Astrocyte (in vitro differentiated cells and primary cell): ENCODE data around the gene RSPH4A. TPM values are rescaled to one million over a fixed set of nuclear protein-coding genes. Genes with fewer than 3 reads are reported as not detected.
A peak's percentile ranks its signal among the peaks of the same experiment; 100 is the strongest.

Source experiments
- DNase-seq: peaks from one replicate; pipeline ENCODE4 v3.0.0-alpha.2; 2010; ENCODE audit warnings: low read depth
- FAIRE-seq: peaks from 2 replicates; lab custom pipeline; 2011; peaks lifted over from hg19 to GRCh38; lab: Jason Lieb, UNC
- H2AFZ ChIP-seq: 2 replicates; pipeline ENCODE4 v1.6.0; 2012; ENCODE audit warnings: low read depth, low read length, inconsistent platforms
- H3K27ac ChIP-seq: 2 replicates; pipeline ENCODE4 v1.5.1; 2011; ENCODE audit warnings: low read depth, low read length, inconsistent platforms
- H3K27me3 ChIP-seq: 2 replicates; pipeline ENCODE4 v1.6.0; 2011; ENCODE audit warnings: low read length, inconsistent platforms; ENCODE audit not compliant: insufficient read depth
- H3K36me3 ChIP-seq: 2 replicates; pipeline ENCODE4 v1.5.1; 2011; ENCODE audit warnings: low read length, inconsistent platforms; ENCODE audit not compliant: insufficient read depth
- H3K4me1 ChIP-seq: 2 replicates; pipeline ENCODE4 v1.5.1; 2011; ENCODE audit warnings: low read length, inconsistent platforms; ENCODE audit not compliant: insufficient read depth
- H3K4me2 ChIP-seq: 2 replicates; pipeline ENCODE4 v1.6.0; 2012; ENCODE audit warnings: low read length, inconsistent platforms
- H3K4me3 ChIP-seq: 2 replicates; pipeline ENCODE4 v1.5.1; 2011; ENCODE audit warnings: low read depth, mild to moderate bottlenecking, low read length, inconsistent platforms; ENCODE audit not compliant: insufficient read depth
- H3K79me2 ChIP-seq: 2 replicates; pipeline ENCODE4 v1.6.0; 2012; ENCODE audit warnings: mild to moderate bottlenecking, low read length, inconsistent platforms; ENCODE audit not compliant: insufficient read depth
- H3K9ac ChIP-seq: 2 replicates; pipeline ENCODE4 v1.6.0; 2012; ENCODE audit warnings: mild to moderate bottlenecking, low read length, inconsistent platforms
- H3K9me3 ChIP-seq: 2 replicates; pipeline ENCODE4 v1.5.1; 2012; ENCODE audit warnings: low read depth, mild to moderate bottlenecking, low read length, inconsistent platforms; ENCODE audit not compliant: insufficient read depth
- H4K20me1 ChIP-seq: 2 replicates; pipeline ENCODE4 v1.6.0; 2012; ENCODE audit warnings: low read length, inconsistent platforms; ENCODE audit not compliant: insufficient read depth
- H3K27ac Mint-ChIP-seq: one replicate; pipeline ENCODE4 v1.8.0; 2021; ENCODE audit warnings: mild to moderate bottlenecking, mixed read lengths; ENCODE audit not compliant: unreplicated experiment
- H3K27me3 Mint-ChIP-seq: one replicate; pipeline ENCODE4 v1.8.0; 2021; ENCODE audit warnings: low read depth, mixed read lengths; ENCODE audit not compliant: unreplicated experiment
- H3K36me3 Mint-ChIP-seq: one replicate; pipeline ENCODE4 v1.8.0; 2021; ENCODE audit warnings: low read depth, mixed read lengths; ENCODE audit not compliant: unreplicated experiment
- H3K4me1 Mint-ChIP-seq: one replicate; pipeline ENCODE4 v1.8.0; 2021; ENCODE audit warnings: low read depth, mixed read lengths; ENCODE audit not compliant: unreplicated experiment
- H3K4me3 Mint-ChIP-seq: one replicate; pipeline ENCODE4 v1.8.0; 2021; ENCODE audit warnings: mild to moderate bottlenecking, moderate library complexity, mixed read lengths; ENCODE audit not compliant: unreplicated experiment
- H3K9me3 Mint-ChIP-seq: one replicate; pipeline ENCODE4 v1.8.0; 2021; ENCODE audit warnings: mild to moderate bottlenecking, mixed read lengths; ENCODE audit not compliant: unreplicated experiment
- EZH2 ChIP-seq: IDR thresholded peaks from 2 replicates; pipeline ENCODE4 v1.6.1; 2012; ENCODE audit warnings: mild to moderate bottlenecking, low read length, inconsistent platforms; ENCODE audit not compliant: insufficient read depth
- total RNA-seq: library from RNA; stranded (reverse); gene quantifications from 2 replicates; pipeline ENCODE4 v1.2.1, GENCODE V29; 2021
- TF ChIP-seq, protein P1 (sequence below): IDR thresholded peaks from 2 replicates; pipeline ENCODE4 v1.5.1; 2011; ENCODE audit warnings: low read depth, mild to moderate bottlenecking, inconsistent platforms, low read length, moderate library complexity; ENCODE audit not compliant: insufficient read depth

Gene RSPH4A
- total RNA-seq, 1 donor from 2014 or later = 0.48 TPM

DNA sequence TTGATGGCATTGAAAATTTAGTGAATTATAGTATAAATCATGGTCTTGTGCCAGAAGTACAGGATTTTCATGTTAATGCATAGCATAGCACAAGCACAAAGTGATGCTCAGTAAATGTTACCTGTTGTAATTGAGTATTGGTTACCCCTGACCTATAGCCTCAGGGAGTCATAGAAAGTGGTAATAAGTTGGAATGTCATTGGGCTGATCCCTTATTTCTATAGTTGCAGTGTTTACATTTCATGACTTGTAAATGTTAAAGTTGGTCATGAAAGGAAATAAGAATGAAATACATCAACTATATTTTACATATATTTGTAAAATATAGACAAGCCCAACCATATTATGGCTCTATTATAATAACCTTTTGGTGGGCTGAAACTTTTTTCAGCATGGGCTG lies 37.9 kb upstream of the RSPH4A start:
- Mint-ChIP-seq H3K9me3 (no peaks in the 10 kb centered on the region), H3K4me3 (no peak overlapping the region), H3K27ac (no peak overlapping the region), H3K36me3 (peaks cover 9% of the 10 kb centered on the region), H3K4me1 (peaks cover 20% of the 10 kb centered on the region), H3K27me3 (no peaks in the 10 kb centered on the region)
- Histone ChIP-seq H3K27ac (no peak overlapping the region), H3K4me3 (no peak overlapping the region), H3K27me3 (no peaks in the 10 kb centered on the region), H4K20me1 (peaks cover 28% of the 10 kb centered on the region), H3K36me3 (peaks cover 10% of the 10 kb centered on the region), H3K9ac (no peak overlapping the region), H2AFZ (no peak overlapping the region), H3K79me2 (peaks cover 80% of the 10 kb centered on the region), H3K9me3 (no peaks in the 10 kb centered on the region), H3K4me2 (no peak overlapping the region), H3K4me1 (no peaks in the 10 kb centered on the region)
- DNase-seq = no peak
- TF ChIP-seq, protein P1, sequence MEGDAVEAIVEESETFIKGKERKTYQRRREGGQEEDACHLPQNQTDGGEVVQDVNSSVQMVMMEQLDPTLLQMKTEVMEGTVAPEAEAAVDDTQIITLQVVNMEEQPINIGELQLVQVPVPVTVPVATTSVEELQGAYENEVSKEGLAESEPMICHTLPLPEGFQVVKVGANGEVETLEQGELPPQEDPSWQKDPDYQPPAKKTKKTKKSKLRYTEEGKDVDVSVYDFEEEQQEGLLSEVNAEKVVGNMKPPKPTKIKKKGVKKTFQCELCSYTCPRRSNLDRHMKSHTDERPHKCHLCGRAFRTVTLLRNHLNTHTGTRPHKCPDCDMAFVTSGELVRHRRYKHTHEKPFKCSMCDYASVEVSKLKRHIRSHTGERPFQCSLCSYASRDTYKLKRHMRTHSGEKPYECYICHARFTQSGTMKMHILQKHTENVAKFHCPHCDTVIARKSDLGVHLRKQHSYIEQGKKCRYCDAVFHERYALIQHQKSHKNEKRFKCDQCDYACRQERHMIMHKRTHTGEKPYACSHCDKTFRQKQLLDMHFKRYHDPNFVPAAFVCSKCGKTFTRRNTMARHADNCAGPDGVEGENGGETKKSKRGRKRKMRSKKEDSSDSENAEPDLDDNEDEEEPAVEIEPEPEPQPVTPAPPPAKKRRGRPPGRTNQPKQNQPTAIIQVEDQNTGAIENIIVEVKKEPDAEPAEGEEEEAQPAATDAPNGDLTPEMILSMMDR = no peak
- no peak for TF ChIP-seq EZH2
- FAIRE-seq = no peak

DNA sequence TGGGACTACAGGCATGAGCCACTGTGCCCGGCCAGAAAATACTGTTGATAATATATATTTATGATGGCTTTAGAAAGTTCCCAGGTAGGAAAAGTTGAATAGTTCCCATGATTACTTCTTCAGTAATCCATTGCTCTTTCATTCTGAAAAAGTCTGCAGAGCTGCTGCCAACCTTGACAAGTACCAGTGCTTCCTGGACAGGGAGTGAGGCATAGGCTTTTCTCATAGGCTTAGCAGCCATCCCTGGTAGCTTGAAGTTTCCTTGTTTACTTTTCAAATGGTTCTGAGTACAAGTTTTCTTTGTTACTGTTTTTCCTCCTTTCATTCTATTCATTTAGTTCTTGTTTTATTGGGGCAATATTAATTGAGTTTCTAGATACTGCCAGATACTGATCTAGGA lies 37.1 kb upstream of the RSPH4A start:
- Histone ChIP-seq H4K20me1 (peaks cover 23% of the 10 kb centered on the region), H2AFZ (no peak overlapping the region), H3K4me1 (no peaks in the 10 kb centered on the region), H3K4me3 (no peak overlapping the region), H3K27ac (no peak overlapping the region), H3K4me2 (no peak overlapping the region), H3K9ac (no peak overlapping the region), H3K9me3 (no peaks in the 10 kb centered on the region), H3K79me2 (peaks cover 76% of the 10 kb centered on the region), H3K36me3 (peaks cover 12% of the 10 kb centered on the region), H3K27me3 (no peaks in the 10 kb centered on the region)
- no peak for TF ChIP-seq EZH2
- TF ChIP-seq, protein P1 = no peak
- H3K36me3 Mint-ChIP-seq = peaks cover 9% of the 10 kb centered on the region
- no peaks in the 10 kb centered on the region for H3K27me3 Mint-ChIP-seq
- no peak overlapping the region for H3K27ac Mint-ChIP-seq
- FAIRE-seq = no peak
- peaks cover 20% of the 10 kb centered on the region for H3K4me1 Mint-ChIP-seq
- no peak for DNase-seq
- H3K9me3 Mint-ChIP-seq = no peaks in the 10 kb centered on the region
- no peak overlapping the region for H3K4me3 Mint-ChIP-seq

DNA sequence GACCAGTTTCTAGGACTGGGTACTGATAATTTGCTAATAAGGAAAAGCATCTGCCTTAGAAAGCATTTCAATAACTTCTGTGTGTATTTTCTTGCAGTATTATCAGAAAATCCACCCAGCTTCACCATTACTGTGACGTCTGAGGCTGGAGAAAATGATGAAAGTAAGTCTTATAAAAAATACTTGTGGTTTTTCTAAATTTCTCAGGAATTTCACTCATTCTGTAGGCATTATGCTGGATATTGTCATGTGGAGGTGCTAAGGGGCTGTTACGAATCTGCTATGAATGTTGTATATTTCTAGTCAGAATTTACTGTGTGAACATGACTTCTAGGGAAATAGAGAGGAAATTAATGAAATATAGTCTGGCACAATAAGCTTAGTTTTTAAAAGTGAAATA lies 36.1 kb upstream of the RSPH4A start:
- Mint-ChIP-seq H3K27ac (peak overlapping the region; percentile 48), H3K9me3 (no peaks in the 10 kb centered on the region), H3K36me3 (peaks cover 12% of the 10 kb centered on the region), H3K4me3 (no peak overlapping the region), H3K27me3 (no peaks in the 10 kb centered on the region), H3K4me1 (peaks cover 20% of the 10 kb centered on the region)
- Histone ChIP-seq H3K79me2 (peaks cover 70% of the 10 kb centered on the region), H3K4me3 (no peak overlapping the region), H3K9ac (no peak overlapping the region), H3K27ac (peak overlapping the region; percentile 28), H3K9me3 (no peaks in the 10 kb centered on the region), H3K27me3 (no peaks in the 10 kb centered on the region), H2AFZ (no peak overlapping the region), H3K4me2 (peak overlapping the region; percentile 14), H3K4me1 (no peaks in the 10 kb centered on the region), H4K20me1 (peaks cover 25% of the 10 kb centered on the region), H3K36me3 (peaks cover 14% of the 10 kb centered on the region)
- FAIRE-seq (no peak), DNase-seq (peak; percentile 69)
- no peak for TF ChIP-seq EZH2
- TF ChIP-seq, protein P1 = no peak
